ENCODE measurements around the gene SCUBE1. TPM values are rescaled to one million over a fixed set of nuclear protein-coding genes. Genes with fewer than 3 reads are reported as not detected.

The SCUBE1 gene
- total and polyA plus RNA-seq, 2 experiments from 2014 or later, result 0.81 to 3.2 TPM

- peaks cover 14% of the 10 kb centered on the region for H3K4me1 Mint-ChIP-seq
- H3K27me3 ChIP-seq (ENCODE audit: insufficient read depth), result no peaks in the 10 kb centered on the region
- H3K27me3 Mint-ChIP-seq (ENCODE audit: insufficient read depth, low read depth, poor library complexity), result peaks cover 5% of the 10 kb centered on the region
- no peaks in the 10 kb centered on the region for H4K20me1 ChIP-seq (replicated peaks; ENCODE audit: insufficient read depth)
- ATAC-seq (peak; percentile 24), DNase-seq (ENCODE audit: low spot score) (no peak)
- no peaks in the 10 kb centered on the region for H3K9me2 ChIP-seq (ENCODE audit: insufficient read depth)
- H3K4me3 ChIP-seq, result no peak overlapping the region
- no peaks in the 10 kb centered on the region; the same call in 1 of the 3 replicates for H3K9me3 Mint-ChIP-seq
- no peaks in the 10 kb centered on the region for H3K36me3 ChIP-seq (ENCODE audit: insufficient read depth)
- peak overlapping the region; percentile 63; the same call in 1 of the 2 replicates for H2AFZ ChIP-seq
- H3F3A ChIP-seq (replicated peaks; ENCODE audit: low read depth), result no peaks in the 10 kb centered on the region
- H3K27ac Mint-ChIP-seq, result no peak overlapping the region
- no peak overlapping the region for H3K4me2 ChIP-seq
- no peaks in the 10 kb centered on the region; the same call in 2 of the 3 replicates for H3K36me3 Mint-ChIP-seq (ENCODE audit: low read depth)
- no peaks in the 10 kb centered on the region for H3K4me1 ChIP-seq (ENCODE audit: insufficient read depth)
- H3K4me3 Mint-ChIP-seq, result no peak overlapping the region
- H3K27ac ChIP-seq (ENCODE audit: low read depth), result no peak overlapping the region
- no peaks in the 10 kb centered on the region for H3K79me2 ChIP-seq (replicated peaks; ENCODE audit: insufficient read depth)
- no peak for TF ChIP-seq POLR2AphosphoS5 (IDR thresholded peaks at IDR 0.05; ENCODE audit: low read depth)
- no peak for TF ChIP-seq ZNF462 (CRISPR knock-in tag; IDR thresholded peaks at IDR 0.05)
- TF ChIP-seq STAT1 (IDR thresholded peaks at IDR 0.05; ENCODE audit: unreplicated experiment), result no peak
- no peak for TF ChIP-seq REST (IDR thresholded peaks at IDR 0.05; ENCODE audit: unreplicated experiment)
These were observed 34.3 kb downstream of the SCUBE1 start for GRCh38 chr22:43308836-43309235.
